ENCODE data around the gene CCN5.

- TF ChIP-seq CTCF (IDR thresholded peaks at IDR 0.05; ENCODE audit: control extremely low read depth in 1 of 3, insufficient read depth in 1 of 3, low read depth in 1 of 3, low read length in 3 of 3) (no peak), TAF1 (IDR thresholded peaks at IDR 0.05; ENCODE audit: low read depth, low read length) (no peak), ATF3 (IDR thresholded peaks at IDR 0.05; ENCODE audit: insufficient read depth, low read depth, low read length) (no peak), CREB1 (IDR thresholded peaks at IDR 0.05) (no peak)
These were observed 24.8 kb downstream of the CCN5 start for GRCh38 chr20:44739942-44740341.

Data from H1 (cell line).